ENCODE measurements around the gene CGNL1. TPM values are rescaled to one million over a fixed set of nuclear protein-coding genes. Genes with fewer than 3 reads are reported as not detected.

CGNL1 gene
- total and polyA plus RNA-seq, 10 of the 15 experiments (the other 5 are each of a cell fraction or from before 2014, with no cell fraction given) = under 0.01 to 0.27 (median 0.04) TPM; not detected in 3

- RAD21 ChIA-PET (ENCODE audit: unreplicated experiment) = interaction anchor here (0.9 kb wide), 1 partner anchor 34 kb away, joined by 3 read pairs; no protein-coding TSS in a partner anchor
- Histone ChIP-seq H2AFZ (ENCODE audit: control insufficient read depth, low read depth, low read length) (no peak overlapping the region), H3K9ac (ENCODE audit: control insufficient read depth, insufficient read depth, low read length) (no peak overlapping the region), H3K4me3 (no peak overlapping the region), H3K27me3 (replicated peaks in 1 of 2; ENCODE audit: control insufficient read depth in 2 of 2, insufficient read depth in 2 of 2, low read length in 1 of 2) (no peaks in the 10 kb centered on the region; a peak in 1 of 4 replicates), H3K79me2 (ENCODE audit: control insufficient read depth, insufficient read depth, low read length) (no peaks in the 10 kb centered on the region), H3K36me3 (ENCODE audit: control insufficient read depth in 2 of 2, insufficient read depth in 2 of 2, low read length in 1 of 2) (no peaks in the 10 kb centered on the region), H3K4me2 (ENCODE audit: control insufficient read depth, insufficient read depth) (no peak overlapping the region), H3K9me3 (replicated peaks; ENCODE audit: control insufficient read depth, insufficient read depth, low read length) (no peaks in the 10 kb centered on the region), H3K4me1 (ENCODE audit: control insufficient read depth, insufficient read depth, low read length) (no peaks in the 10 kb centered on the region), H4K20me1 (ENCODE audit: control insufficient read depth, insufficient read depth) (no peaks in the 10 kb centered on the region), H3K27ac (ENCODE audit: control insufficient read depth, insufficient read depth) (no peak overlapping the region)
- CTCF ChIA-PET = interaction anchor here (1.0 kb wide), 1 partner anchor 8 kb away, joined by 3 read pairs; no protein-coding TSS in a partner anchor
- SMC1A ChIA-PET (ENCODE audit: uncharacterized antibody, unreplicated experiment) = no interaction called here
- POLR2A ChIA-PET = no interaction called here
- DNase-seq (ENCODE audit: low read depth, low spot score) (no peak), FAIRE-seq (no peak), ATAC-seq (no peak)
- TF ChIP-seq SPI1 (IDR thresholded peaks at IDR 0.05; ENCODE audit: borderline replicate concordance, insufficient read depth, low read depth, low read length) = no peak
- no peak for TF ChIP-seq SRF (IDR thresholded peaks at IDR 0.05; ENCODE audit: low read depth in 2 of 2, low read length in 2 of 2)
- no peak for TF ChIP-seq SUZ12 (IDR thresholded peaks at IDR 0.05; ENCODE audit: unreplicated experiment)
- TF ChIP-seq ZNF622 (IDR thresholded peaks at IDR 0.05) = no peak
- no peak for TF ChIP-seq LARP7 (IDR thresholded peaks at IDR 0.05)
- TF ChIP-seq BMI1 (IDR thresholded peaks at IDR 0.05; ENCODE audit: borderline replicate concordance) = no peak
- no peak for TF ChIP-seq PAX5 (IDR thresholded peaks at IDR 0.05; ENCODE audit: borderline replicate concordance, low read depth, low read length)
- no peak for TF ChIP-seq SREBF2 (IDR thresholded peaks at IDR 0.05; ENCODE audit: low read length)
- no peak for TF ChIP-seq ZBTB11 (CRISPR knock-in tag; IDR thresholded peaks at IDR 0.05)
- TF ChIP-seq KDM1A (IDR thresholded peaks at IDR 0.05; ENCODE audit: borderline replicate concordance) = no peak
- no peak for TF ChIP-seq FOXM1 (IDR thresholded peaks at IDR 0.05; ENCODE audit: low read depth, low read length)
- TF ChIP-seq CHD4 (IDR thresholded peaks at IDR 0.05) = no peak
- intact Hi-C loops (cut with micrococcal nuclease; ENCODE audit: unreplicated experiment) = no loop called here
- in situ Hi-C loops (cut with MboI) = no loop called here
- BruUV-seq (replicated peaks) = no TSS peak
- WGBS (ENCODE audit: insufficient coverage, insufficient replicate concordance, low lambda C conversion rate, missing lambda C conversion rate) = 30% methylated on average over 3 of the region's 3 CpGs
Observed at GRCh38 chr15:57437564-57437963, 61.3 kb downstream of the CGNL1 start.

All from GM12878 (cell line).